Measurements from ENCODE around the gene LHFPL2. TPM values are rescaled to one million over a fixed set of nuclear protein-coding genes. Genes with fewer than 3 reads are reported as not detected.
A peak's percentile ranks its signal among the peaks of the same experiment; 100 is the strongest.

LHFPL2 gene
- total and polyA plus RNA-seq, 2 of the 4 experiments (the other 2 are of a cell fraction), result 6.5 to 11.3 TPM

GRCh38 chr5:78650531-78650930, 2.0 kb upstream of the LHFPL2 start:
- peaks cover 5% of the 10 kb centered on the region; the same call in 1 of the 2 replicates for H3K9me1 ChIP-seq (ENCODE audit: insufficient read depth, low read length)
- H3K9ac ChIP-seq (ENCODE audit: low read depth, low read length), result no peak overlapping the region
- peak overlapping the region; percentile 34; the same call in 1 of the 2 replicates for H3K27ac ChIP-seq (ENCODE audit: insufficient read depth, low read length)
- peak overlapping the region; percentile 65; the same call in 1 of the 2 replicates for H3K23ac ChIP-seq (ENCODE audit: low read depth, low read length)
- in situ Hi-C loops (cut with MboI; ENCODE audit: low sequenced_read_pairs) (no loop called here), dilution Hi-C loops (cut with HindIII; ENCODE audit: low sequenced_read_pairs, unreplicated experiment) (no loop called here), intact Hi-C loops (cut with micrococcal nuclease) (no loop called here)
- no peak overlapping the region for H3K4me3 ChIP-seq (ENCODE audit: insufficient read depth, low read depth, low read length)
- H4K91ac ChIP-seq (ENCODE audit: insufficient read depth, low read depth, low read length), result no peak overlapping the region
- no peak overlapping the region for H3K56ac ChIP-seq (ENCODE audit: extremely low read depth, insufficient read depth, low read length)
- peaks cover 2% of the 10 kb centered on the region; the same call in 1 of the 2 replicates for H3K36me3 ChIP-seq (ENCODE audit: control insufficient read depth, insufficient read depth, low read length)
- H2AK5ac ChIP-seq (ENCODE audit: low read depth, low read length), result no peak overlapping the region
- H4K5ac ChIP-seq (ENCODE audit: low read depth, low read length), result no peak overlapping the region
- no peaks in the 10 kb centered on the region for H3K9me3 ChIP-seq (ENCODE audit: control insufficient read depth, insufficient read depth, low read length)
- 0 out of 2 replicates have a peak overlapping the region, but pooled peaks have one; percentile 19 for H3K4ac ChIP-seq (ENCODE audit: low read depth, low read length)
- no peak overlapping the region; the same call in 1 of the 2 replicates for H3K4me2 ChIP-seq (ENCODE audit: low read depth, low read length)
- no peak overlapping the region for H2BK5ac ChIP-seq (ENCODE audit: low read depth, low read length, poor library complexity, severe bottlenecking)
- no peak overlapping the region for H2AK9ac ChIP-seq (replicated peaks; ENCODE audit: low read depth, low read length, poor library complexity)
- ATAC-seq (ENCODE audit: low read depth) (no peak), DNase-seq (no peak)
- H3K18ac ChIP-seq (ENCODE audit: low read depth, low read length), result 0 out of 2 replicates have a peak overlapping the region, but pooled peaks have one; percentile 17
- no peaks in the 10 kb centered on the region for H4K20me1 ChIP-seq (ENCODE audit: insufficient read depth, low read length)
- peak overlapping the region; percentile 47; the same call in 1 of the 3 replicates for H2BK15ac ChIP-seq (ENCODE audit: low read depth, low read length)
- no peak overlapping the region; the same call in 1 of the 2 replicates for H2BK20ac ChIP-seq (ENCODE audit: low read depth, low read length)
- POLR2A ChIA-PET (ENCODE audit: unreplicated experiment), result no interaction called here
- CTCF ChIA-PET, result interaction anchor here (0.7 kb wide), 1 partner anchor 10 kb away, joined by 3 read pairs; no protein-coding TSS in a partner anchor
- H4K8ac ChIP-seq (ENCODE audit: low read depth in 2 of 2, low read length in 2 of 2), result no peak overlapping the region
- peaks cover 8 to 25% of the 10 kb centered on the region in 2 experiments; a peak in 3 of 4 replicates for H3K79me1 ChIP-seq (ENCODE audit: low read depth in 1 of 2, low read length in 2 of 2)
- no peak overlapping the region for H2BK120ac ChIP-seq (ENCODE audit: low read depth, low read length)
- peaks cover 11% of the 10 kb centered on the region for H3K4me1 ChIP-seq (ENCODE audit: control insufficient read depth, insufficient read depth, low read length)
- WGBS, 2 experiments (ENCODE audit: extremely low coverage in 2 of 2, insufficient read length in 1 of 2), result no CpG with 5 or more reads among the region's 1 CpG
- H2AFZ ChIP-seq (replicated peaks; ENCODE audit: low read length, poor library complexity), result no peak overlapping the region
- H3K14ac ChIP-seq (replicated peaks; ENCODE audit: low read depth, low read length), result 0 out of 2 replicates have a peak overlapping the region, but pooled peaks have one; percentile 10
- TF ChIP-seq NFE2L2 (IDR thresholded peaks at IDR 0.05; ENCODE audit: low read depth, low read length), result no peak
- no peak for TF ChIP-seq MAFK (IDR thresholded peaks at IDR 0.05; ENCODE audit: low read depth, low read length)
- TF ChIP-seq USF2 (IDR thresholded peaks at IDR 0.05; ENCODE audit: low read depth, low read length), result no peak
- TF ChIP-seq MAZ (IDR thresholded peaks at IDR 0.05; ENCODE audit: borderline replicate concordance, low read depth, low read length), result no peak
- TF ChIP-seq CHD1 (IDR thresholded peaks at IDR 0.05; ENCODE audit: low read depth, low read length), result no peak
- TF ChIP-seq RCOR1 (IDR thresholded peaks at IDR 0.05; ENCODE audit: insufficient replicate concordance, low read length), result no peak
- no peak for TF ChIP-seq SMC3 (IDR thresholded peaks at IDR 0.05; ENCODE audit: low read depth, low read length)
- no peak for TF ChIP-seq MXI1 (IDR thresholded peaks at IDR 0.05; ENCODE audit: borderline replicate concordance, low read depth, low read length)
- BruUV-seq (replicated peaks), result no TSS peak
- H3K27me3 ChIP-seq (ENCODE audit: control insufficient read depth, insufficient read depth, low read length), result no peaks in the 10 kb centered on the region

Measured in IMR-90 (cell line).